Measurements from ENCODE around the gene HCFC2. TPM values are rescaled to one million over a fixed set of nuclear protein-coding genes. Genes with fewer than 3 reads are reported as not detected.
"Not testable (repeated sequence)": the region's sequence is repeated elsewhere in the genome, so short reads cannot be mapped to it uniquely, and the experiment has no call there.

HCFC2 gene
- total and polyA plus RNA-seq, 2 experiments from 2014 or later, result 16.6 to 24.0 TPM

- H3K4me1 ChIP-seq (ENCODE audit: insufficient read depth), result no peaks in the 10 kb centered on the region
- no peak overlapping the region for H3K4me2 ChIP-seq (ENCODE audit: unreplicated experiment)
- H3F3A ChIP-seq (ENCODE audit: insufficient read depth), result peaks cover 20% of the 10 kb centered on the region
- no peaks in the 10 kb centered on the region for H3K27me3 ChIP-seq (replicated peaks; ENCODE audit: insufficient read depth)
- no peak overlapping the region for H3K27ac ChIP-seq
- no peaks in the 10 kb centered on the region for H3K9me2 ChIP-seq (ENCODE audit: insufficient read depth)
- in situ Hi-C loops (cut with MboI), result no loop called here
- DNase-seq, result peak; percentile 83
- 37 to 40% methylated on average over 6 of the region's 6 CpGs for WGBS, 2 experiments (ENCODE audit: low coverage in 1 of 2, low lambda C conversion rate in 2 of 2, missing lambda C conversion rate in 2 of 2)
- peaks cover 9% of the 10 kb centered on the region; the same call in 1 of the 2 replicates for H3K79me2 ChIP-seq (ENCODE audit: insufficient read depth)
- TF ChIP-seq EZH2phosphoT487 (IDR thresholded peaks at IDR 0.05; ENCODE audit: insufficient read depth, low read depth) (no peak), EZH2 (IDR thresholded peaks at IDR 0.05; ENCODE audit: insufficient read depth, poor library complexity, severe bottlenecking) (no peak)
- H3K4me3 ChIP-seq, result no peak overlapping the region
- no peak overlapping the region for H3K9ac ChIP-seq
- no peaks in the 10 kb centered on the region for H4K20me1 ChIP-seq (ENCODE audit: insufficient read depth)
- 0 out of 2 replicates have a peak, but pooled peaks cover 4% of the 10 kb centered on the region for H3K36me3 ChIP-seq (ENCODE audit: low read depth)
- H3K9me3 ChIP-seq (ENCODE audit: low read depth), result no peaks in the 10 kb centered on the region
- no peak overlapping the region for H2AFZ ChIP-seq
Observed at GRCh38 chr12:104108755-104109445, 44.6 kb downstream of the HCFC2 start.

GRCh38 chr12:104109446-104110271 lies 45.3 kb downstream of the HCFC2 start:
- no peak overlapping the region for H3K27ac ChIP-seq
- no peaks in the 10 kb centered on the region for H4K20me1 ChIP-seq (ENCODE audit: insufficient read depth)
- in situ Hi-C loops (cut with MboI), result no loop called here
- TF ChIP-seq EZH2 (IDR thresholded peaks at IDR 0.05; ENCODE audit: insufficient read depth, poor library complexity, severe bottlenecking), result no peak
- TF ChIP-seq EZH2phosphoT487 (IDR thresholded peaks at IDR 0.05; ENCODE audit: insufficient read depth, low read depth), result no peak
- H3K4me1 ChIP-seq (ENCODE audit: insufficient read depth), result no peaks in the 10 kb centered on the region
- no peak for DNase-seq
- H3K79me2 ChIP-seq (ENCODE audit: insufficient read depth), result peaks cover 9% of the 10 kb centered on the region; the same call in 1 of the 2 replicates
- H3K9me2 ChIP-seq (ENCODE audit: insufficient read depth), result no peaks in the 10 kb centered on the region
- H2AFZ ChIP-seq, result no peak overlapping the region
- WGBS, 2 experiments (ENCODE audit: low coverage in 1 of 2, low lambda C conversion rate in 2 of 2, missing lambda C conversion rate in 2 of 2), result 72 to 77% methylated on average over 4 of the region's 4 CpGs
- H3K9ac ChIP-seq, result no peak overlapping the region
- no peak overlapping the region for H3K4me2 ChIP-seq (ENCODE audit: unreplicated experiment)
- H3K36me3 ChIP-seq (ENCODE audit: low read depth), result peaks cover 5% of the 10 kb centered on the region; the same call in 1 of the 2 replicates
- H3F3A ChIP-seq (ENCODE audit: insufficient read depth), result peaks cover 20% of the 10 kb centered on the region
- no peaks in the 10 kb centered on the region for H3K9me3 ChIP-seq (ENCODE audit: low read depth)
- H3K4me3 ChIP-seq, result no peak overlapping the region
- no peaks in the 10 kb centered on the region for H3K27me3 ChIP-seq (replicated peaks; ENCODE audit: insufficient read depth)

- H3K9me3 ChIP-seq (ENCODE audit: low read depth), result not testable (repeated sequence)
Observed at GRCh38 chr12:104114834-104115586, 50.7 kb downstream of the HCFC2 start.

GRCh38 chr12:104115587-104115975 lies 51.2 kb downstream of the HCFC2 start:
- no peak for TF ChIP-seq EZH2 (IDR thresholded peaks at IDR 0.05; ENCODE audit: insufficient read depth, poor library complexity, severe bottlenecking)
- peaks cover 29% of the 10 kb centered on the region for H3K79me2 ChIP-seq (ENCODE audit: insufficient read depth)
- H3K27ac ChIP-seq, result no peak overlapping the region
- no peak overlapping the region for H2AFZ ChIP-seq
- no peaks in the 10 kb centered on the region for H3K27me3 ChIP-seq (replicated peaks; ENCODE audit: insufficient read depth)
- peak; percentile 40 for DNase-seq
- no peak overlapping the region for H3K9ac ChIP-seq
- no peaks in the 10 kb centered on the region for H3K9me3 ChIP-seq (ENCODE audit: low read depth)
- H3K4me2 ChIP-seq (ENCODE audit: unreplicated experiment), result no peak overlapping the region
- no peaks in the 10 kb centered on the region for H3K9me2 ChIP-seq (ENCODE audit: insufficient read depth)
- H3K4me1 ChIP-seq (ENCODE audit: insufficient read depth), result peaks cover 7% of the 10 kb centered on the region
- peaks cover 40% of the 10 kb centered on the region for H3K36me3 ChIP-seq (ENCODE audit: low read depth)
- H3K4me3 ChIP-seq, result no peak overlapping the region
- peaks cover 28% of the 10 kb centered on the region for H3F3A ChIP-seq (ENCODE audit: insufficient read depth)
- no peaks in the 10 kb centered on the region for H4K20me1 ChIP-seq (ENCODE audit: insufficient read depth)
- in situ Hi-C loops (cut with MboI), result no loop called here

More at GRCh38 chr12:104114834-104115586, 50.7 kb downstream of the HCFC2 start:
- peaks cover 23% of the 10 kb centered on the region for H3K79me2 ChIP-seq (ENCODE audit: insufficient read depth)
- peaks cover 34% of the 10 kb centered on the region for H3K36me3 ChIP-seq (ENCODE audit: low read depth)
- in situ Hi-C loops (cut with MboI); H3K9ac ChIP-seq; H3K4me3 ChIP-seq; DNase-seq; H3K4me2 ChIP-seq (ENCODE audit: unreplicated experiment); H3K27ac ChIP-seq; H4K20me1 ChIP-seq (ENCODE audit: insufficient read depth); H3K27me3 ChIP-seq (replicated peaks; ENCODE audit: insufficient read depth); H3K4me1 ChIP-seq (ENCODE audit: insufficient read depth); H3K9me2 ChIP-seq (ENCODE audit: insufficient read depth); H2AFZ ChIP-seq: not testable (repeated sequence)
- H3F3A ChIP-seq (ENCODE audit: insufficient read depth), result peaks cover 27% of the 10 kb centered on the region; the same call in 1 of the 2 replicates
- WGBS, 2 experiments (ENCODE audit: low coverage in 1 of 2, low lambda C conversion rate in 2 of 2, missing lambda C conversion rate in 2 of 2), result 95% methylated on average over 14 of the region's 14 CpGs

All from GM23248 (cell line).